ENCODE measurements around the gene SNX5. TPM values are rescaled to one million over a fixed set of nuclear protein-coding genes. Genes with fewer than 3 reads are reported as not detected.

SNX5 gene
- total and polyA plus RNA-seq, 2 of the 13 experiments (the other 11 are each of a cell fraction or from before 2014, with no cell fraction given), result 664 to 1,040 TPM

DNA sequence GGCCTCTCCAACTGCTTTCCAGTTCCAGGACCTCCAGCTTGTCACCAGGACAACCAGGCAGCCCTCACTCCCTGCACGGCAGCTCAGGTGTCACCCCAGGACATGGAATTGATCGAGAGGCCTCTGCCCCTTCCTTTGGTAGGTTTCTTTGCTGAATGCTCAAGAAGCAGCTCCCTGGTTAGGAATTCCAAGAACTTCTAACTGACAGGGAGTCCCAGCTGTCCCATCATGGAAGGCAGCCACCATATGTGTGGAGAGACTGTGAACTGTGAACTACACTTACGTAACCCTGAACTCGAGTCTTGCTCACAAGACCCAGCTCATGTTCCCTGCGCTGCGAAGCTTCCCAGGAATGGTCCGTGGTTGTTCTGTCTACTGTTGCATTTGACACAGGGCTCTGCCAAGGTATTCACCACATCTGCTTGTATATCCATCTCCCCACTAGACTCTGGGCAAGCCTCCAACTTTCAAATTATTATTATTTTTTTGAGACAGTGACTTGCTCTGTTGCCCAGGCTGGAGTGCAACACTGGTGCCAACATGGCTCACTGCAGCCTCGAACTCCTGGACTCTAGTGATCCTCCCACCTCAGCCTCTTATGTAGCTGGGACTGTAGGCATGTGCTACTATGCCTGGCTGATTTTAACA is 35.9 kb upstream of the SNX5 start:
- CTCF ChIA-PET (ENCODE audit: low intra/inter-chr PET ratio, low total read pairs), result no interaction called here
- peak; percentile 43 for FAIRE-seq
- Histone ChIP-seq H4K20me1 (ENCODE audit: insufficient read depth, low read length) (no peaks in the 10 kb centered on the region), H3K4me3 (replicated peaks in 1 of 3; ENCODE audit: insufficient read depth in 1 of 3, low read depth in 2 of 3, low read length in 3 of 3) (peak overlapping the region in 1 of 3 experiments; percentile 1; a peak in 1 of 6 replicates), H3K79me2 (ENCODE audit: insufficient read depth, low read length) (no peaks in the 10 kb centered on the region), H3K27ac (ENCODE audit: extremely low read length, insufficient read depth, low read length) (no peak overlapping the region), H3K4me1 (ENCODE audit: insufficient read depth, low read length) (peaks cover 73% of the 10 kb centered on the region), H3K4me2 (ENCODE audit: low read depth, low read length) (peak overlapping the region; percentile 46), H3K9me3 (ENCODE audit: low read length) (no peaks in the 10 kb centered on the region), H3K9ac (ENCODE audit: insufficient read depth, low read depth, low read length) (no peak overlapping the region), H3K36me3 (replicated peaks in 1 of 2; ENCODE audit: control insufficient read depth in 1 of 2, insufficient read depth in 2 of 2, low read length in 2 of 2) (no peaks in the 10 kb centered on the region), H3K27me3 (ENCODE audit: control insufficient read depth in 1 of 2, insufficient read depth in 2 of 2, low read length in 2 of 2) (peaks cover 7 to 43% of the 10 kb centered on the region in 2 experiments; a peak in 4 of 5 replicates), H2AFZ (ENCODE audit: low read length) (no peak overlapping the region)
- no TSS peak for BruUV-seq (replicated peaks)
- POLR2A ChIA-PET, result interaction anchor here (0.9 to 2.7 kb wide), 6 partner anchors 8 to 459 kb away, joined by 3 to 7 read pairs (median 3); no protein-coding TSS in a partner anchor
- peak; percentile 18 for ATAC-seq
- peak; percentile 59 for DNase-seq (ENCODE audit: low spot score)
- WGBS (ENCODE audit: low lambda C conversion rate), result 18% methylated on average over 8 of the region's 8 CpGs
- intact Hi-C loops (cut with micrococcal nuclease; ENCODE audit: unreplicated experiment) (loop anchor here (5.0 to 10.0 kb wide), 2 partner anchors 130 to 273 kb away; partner anchors contain the start of genes KAT14 and PET117), in situ Hi-C loops (cut with HindIII; ENCODE audit: extremely low pct_ligation_motif_present, low pct_unique_long_range_greater_than_20kb) (no loop called here)
- TF ChIP-seq, protein P1, sequence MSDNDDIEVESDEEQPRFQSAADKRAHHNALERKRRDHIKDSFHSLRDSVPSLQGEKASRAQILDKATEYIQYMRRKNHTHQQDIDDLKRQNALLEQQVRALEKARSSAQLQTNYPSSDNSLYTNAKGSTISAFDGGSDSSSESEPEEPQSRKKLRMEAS (IDR thresholded peaks at IDR 0.05), result peak; percentile 92
- TF ChIP-seq MIER3 (CRISPR knock-in tag; IDR thresholded peaks at IDR 0.05; ENCODE audit: borderline replicate concordance), result peak; percentile 42; the same call in 1 of the 2 replicates
- TF ChIP-seq, protein P2, sequence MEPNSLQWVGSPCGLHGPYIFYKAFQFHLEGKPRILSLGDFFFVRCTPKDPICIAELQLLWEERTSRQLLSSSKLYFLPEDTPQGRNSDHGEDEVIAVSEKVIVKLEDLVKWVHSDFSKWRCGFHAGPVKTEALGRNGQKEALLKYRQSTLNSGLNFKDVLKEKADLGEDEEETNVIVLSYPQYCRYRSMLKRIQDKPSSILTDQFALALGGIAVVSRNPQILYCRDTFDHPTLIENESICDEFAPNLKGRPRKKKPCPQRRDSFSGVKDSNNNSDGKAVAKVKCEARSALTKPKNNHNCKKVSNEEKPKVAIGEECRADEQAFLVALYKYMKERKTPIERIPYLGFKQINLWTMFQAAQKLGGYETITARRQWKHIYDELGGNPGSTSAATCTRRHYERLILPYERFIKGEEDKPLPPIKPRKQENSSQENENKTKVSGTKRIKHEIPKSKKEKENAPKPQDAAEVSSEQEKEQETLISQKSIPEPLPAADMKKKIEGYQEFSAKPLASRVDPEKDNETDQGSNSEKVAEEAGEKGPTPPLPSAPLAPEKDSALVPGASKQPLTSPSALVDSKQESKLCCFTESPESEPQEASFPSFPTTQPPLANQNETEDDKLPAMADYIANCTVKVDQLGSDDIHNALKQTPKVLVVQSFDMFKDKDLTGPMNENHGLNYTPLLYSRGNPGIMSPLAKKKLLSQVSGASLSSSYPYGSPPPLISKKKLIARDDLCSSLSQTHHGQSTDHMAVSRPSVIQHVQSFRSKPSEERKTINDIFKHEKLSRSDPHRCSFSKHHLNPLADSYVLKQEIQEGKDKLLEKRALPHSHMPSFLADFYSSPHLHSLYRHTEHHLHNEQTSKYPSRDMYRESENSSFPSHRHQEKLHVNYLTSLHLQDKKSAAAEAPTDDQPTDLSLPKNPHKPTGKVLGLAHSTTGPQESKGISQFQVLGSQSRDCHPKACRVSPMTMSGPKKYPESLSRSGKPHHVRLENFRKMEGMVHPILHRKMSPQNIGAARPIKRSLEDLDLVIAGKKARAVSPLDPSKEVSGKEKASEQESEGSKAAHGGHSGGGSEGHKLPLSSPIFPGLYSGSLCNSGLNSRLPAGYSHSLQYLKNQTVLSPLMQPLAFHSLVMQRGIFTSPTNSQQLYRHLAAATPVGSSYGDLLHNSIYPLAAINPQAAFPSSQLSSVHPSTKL (CRISPR knock-in tag; IDR thresholded peaks at IDR 0.05), result peak; percentile 59
- TF ChIP-seq, protein P3, sequence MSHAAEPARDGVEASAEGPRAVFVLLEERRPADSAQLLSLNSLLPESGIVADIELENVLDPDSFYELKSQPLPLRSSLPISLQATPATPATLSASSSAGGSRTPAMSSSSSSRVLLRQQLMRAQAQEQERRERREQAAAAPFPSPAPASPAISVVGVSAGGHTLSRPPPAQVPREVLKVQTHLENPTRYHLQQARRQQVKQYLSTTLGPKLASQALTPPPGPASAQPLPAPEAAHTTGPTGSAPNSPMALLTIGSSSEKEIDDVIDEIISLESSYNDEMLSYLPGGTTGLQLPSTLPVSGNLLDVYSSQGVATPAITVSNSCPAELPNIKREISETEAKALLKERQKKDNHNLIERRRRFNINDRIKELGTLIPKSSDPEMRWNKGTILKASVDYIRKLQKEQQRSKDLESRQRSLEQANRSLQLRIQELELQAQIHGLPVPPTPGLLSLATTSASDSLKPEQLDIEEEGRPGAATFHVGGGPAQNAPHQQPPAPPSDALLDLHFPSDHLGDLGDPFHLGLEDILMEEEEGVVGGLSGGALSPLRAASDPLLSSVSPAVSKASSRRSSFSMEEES (CRISPR knock-in tag; IDR thresholded peaks at IDR 0.05), result peak; percentile 76; the same call in 1 of the 2 replicates
- no peak for TF ChIP-seq POLR2G (IDR thresholded peaks at IDR 0.05; ENCODE audit: low read depth, low read length)
- peak; percentile 92 for TF ChIP-seq HNF4A (CRISPR knock-in tag; IDR thresholded peaks at IDR 0.05)
- TF ChIP-seq, protein P4, sequence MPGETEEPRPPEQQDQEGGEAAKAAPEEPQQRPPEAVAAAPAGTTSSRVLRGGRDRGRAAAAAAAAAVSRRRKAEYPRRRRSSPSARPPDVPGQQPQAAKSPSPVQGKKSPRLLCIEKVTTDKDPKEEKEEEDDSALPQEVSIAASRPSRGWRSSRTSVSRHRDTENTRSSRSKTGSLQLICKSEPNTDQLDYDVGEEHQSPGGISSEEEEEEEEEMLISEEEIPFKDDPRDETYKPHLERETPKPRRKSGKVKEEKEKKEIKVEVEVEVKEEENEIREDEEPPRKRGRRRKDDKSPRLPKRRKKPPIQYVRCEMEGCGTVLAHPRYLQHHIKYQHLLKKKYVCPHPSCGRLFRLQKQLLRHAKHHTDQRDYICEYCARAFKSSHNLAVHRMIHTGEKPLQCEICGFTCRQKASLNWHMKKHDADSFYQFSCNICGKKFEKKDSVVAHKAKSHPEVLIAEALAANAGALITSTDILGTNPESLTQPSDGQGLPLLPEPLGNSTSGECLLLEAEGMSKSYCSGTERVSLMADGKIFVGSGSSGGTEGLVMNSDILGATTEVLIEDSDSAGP (CRISPR knock-in tag; IDR thresholded peaks at IDR 0.05; ENCODE audit: borderline replicate concordance), result 0 out of 2 replicates have a peak, but pooled peaks have one; percentile 45
- TF ChIP-seq HMG20B (CRISPR knock-in tag; conservative IDR thresholded peaks at IDR 0.05), result 0 out of 2 replicates have a peak, but pooled peaks have one; percentile 19
- 0 out of 2 replicates have a peak, but pooled peaks have one; percentile 40 for TF ChIP-seq ZIK1 (CRISPR knock-in tag; IDR thresholded peaks at IDR 0.05; ENCODE audit: borderline replicate concordance, low read depth)
- TF ChIP-seq, protein P5, sequence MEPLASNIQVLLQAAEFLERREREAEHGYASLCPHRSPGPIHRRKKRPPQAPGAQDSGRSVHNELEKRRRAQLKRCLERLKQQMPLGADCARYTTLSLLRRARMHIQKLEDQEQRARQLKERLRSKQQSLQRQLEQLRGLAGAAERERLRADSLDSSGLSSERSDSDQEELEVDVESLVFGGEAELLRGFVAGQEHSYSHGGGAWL (CRISPR knock-in tag; IDR thresholded peaks at IDR 0.05), result no peak
- 0 out of 2 replicates have a peak, but pooled peaks have one; percentile 55 for TF ChIP-seq ZNF709 (CRISPR knock-in tag; IDR thresholded peaks at IDR 0.05)
- peak; percentile 21; the same call in 1 of the 2 replicates for TF ChIP-seq HNF4G (IDR thresholded peaks at IDR 0.05; ENCODE audit: borderline replicate concordance, low read depth, low read length)
- TF ChIP-seq HNF4G (CRISPR knock-in tag; IDR thresholded peaks at IDR 0.05; ENCODE audit: borderline replicate concordance, low read depth), result peak; percentile 66
- 0 out of 2 replicates have a peak, but pooled peaks have one; percentile 52 for TF ChIP-seq NFKB2 (CRISPR knock-in tag; IDR thresholded peaks at IDR 0.05; ENCODE audit: borderline replicate concordance)
